Fibroblast of lung (primary cell): ENCODE data around the gene MBTD1.

Experiments
- EZH2 ChIP-seq: IDR thresholded peaks from 2 replicates; pipeline ENCODE4 v1.5.1; 2012; ENCODE audit warnings: low read length, control low read depth, mild to moderate bottlenecking; ENCODE audit errors: missing control alignments
- TF ChIP-seq, protein P1 (sequence below), 2 donors: IDR thresholded peaks in 1 of 2; conservative IDR thresholded peaks in 1 of 2; 1 replicate in 1 of 2; 2 replicates in 1 of 2; pipeline ENCODE4 v1.5.1; 2011 to 2012; ENCODE audit warnings: low read length in 2 of 2, control low read depth in 1 of 2, inconsistent platforms in 1 of 2, low read depth in 1 of 2, mild to moderate bottlenecking in 1 of 2

DNA sequence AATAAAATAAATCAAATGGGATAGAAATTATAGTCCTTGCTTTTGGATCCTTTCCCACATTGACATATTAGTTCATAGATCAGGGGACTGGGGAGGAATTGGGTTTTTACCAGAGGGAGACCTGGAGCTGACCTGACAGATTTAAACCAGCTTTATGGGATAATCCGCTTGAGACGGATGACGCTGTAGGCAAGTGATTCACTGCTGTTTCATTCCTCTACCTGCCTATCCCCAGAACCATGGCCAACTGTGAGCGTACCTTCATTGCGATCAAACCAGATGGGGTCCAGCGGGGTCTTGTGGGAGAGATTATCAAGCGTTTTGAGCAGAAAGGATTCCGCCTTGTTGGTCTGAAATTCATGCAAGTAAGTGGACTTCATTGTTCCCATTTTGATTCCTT is 104.4 kb downstream of the MBTD1 start:
- TF ChIP-seq, protein P1, sequence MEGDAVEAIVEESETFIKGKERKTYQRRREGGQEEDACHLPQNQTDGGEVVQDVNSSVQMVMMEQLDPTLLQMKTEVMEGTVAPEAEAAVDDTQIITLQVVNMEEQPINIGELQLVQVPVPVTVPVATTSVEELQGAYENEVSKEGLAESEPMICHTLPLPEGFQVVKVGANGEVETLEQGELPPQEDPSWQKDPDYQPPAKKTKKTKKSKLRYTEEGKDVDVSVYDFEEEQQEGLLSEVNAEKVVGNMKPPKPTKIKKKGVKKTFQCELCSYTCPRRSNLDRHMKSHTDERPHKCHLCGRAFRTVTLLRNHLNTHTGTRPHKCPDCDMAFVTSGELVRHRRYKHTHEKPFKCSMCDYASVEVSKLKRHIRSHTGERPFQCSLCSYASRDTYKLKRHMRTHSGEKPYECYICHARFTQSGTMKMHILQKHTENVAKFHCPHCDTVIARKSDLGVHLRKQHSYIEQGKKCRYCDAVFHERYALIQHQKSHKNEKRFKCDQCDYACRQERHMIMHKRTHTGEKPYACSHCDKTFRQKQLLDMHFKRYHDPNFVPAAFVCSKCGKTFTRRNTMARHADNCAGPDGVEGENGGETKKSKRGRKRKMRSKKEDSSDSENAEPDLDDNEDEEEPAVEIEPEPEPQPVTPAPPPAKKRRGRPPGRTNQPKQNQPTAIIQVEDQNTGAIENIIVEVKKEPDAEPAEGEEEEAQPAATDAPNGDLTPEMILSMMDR (conservative IDR thresholded peaks at IDR 0.05 in 1 of 2, IDR thresholded peaks at IDR 0.05 in 1 of 2; ENCODE audit: low read depth in 1 of 2, low read length in 2 of 2) = no peak
- TF ChIP-seq EZH2 = no peak
